ENCODE measurements around the gene TXNDC11. TPM values are rescaled to one million over a fixed set of nuclear protein-coding genes. Genes with fewer than 3 reads are reported as not detected.

The TXNDC11 gene
- total and polyA plus RNA-seq, 3 experiments from 2014 or later = 32.8 to 57.8 (median 38.8) TPM

DNA sequence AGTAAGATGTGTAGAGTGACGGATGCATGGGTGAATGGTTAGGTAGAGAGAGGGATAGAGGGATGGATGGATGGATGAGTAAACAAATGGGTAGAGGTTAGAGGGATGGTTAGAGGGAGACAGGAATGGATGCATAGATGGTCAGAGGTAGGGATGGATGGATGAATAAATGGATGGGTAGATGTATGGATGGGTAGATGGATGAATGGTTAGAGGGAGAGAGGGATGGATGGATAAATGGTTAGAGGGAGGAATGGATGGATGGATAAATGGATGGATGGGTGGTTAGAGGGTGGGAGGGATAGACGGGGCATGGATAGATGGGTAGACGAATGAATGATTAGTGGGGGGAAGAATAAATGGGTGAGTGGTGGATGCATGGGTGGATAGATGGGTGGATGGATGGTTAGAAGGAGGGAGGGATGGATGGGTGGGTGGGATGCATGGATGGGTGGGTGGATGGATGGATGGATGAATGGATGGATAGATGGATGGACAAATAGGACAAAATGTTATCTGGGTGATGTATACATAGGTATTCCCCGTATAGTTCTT lies 103.6 kb downstream of the TXNDC11 start:
- DNase-seq = no peak
- H3K4me3 Mint-ChIP-seq = no peak overlapping the region
- no peaks in the 10 kb centered on the region for H3K9me3 Mint-ChIP-seq
- H3K36me3 Mint-ChIP-seq = no peaks in the 10 kb centered on the region
- peaks cover 0 to 3% of the 10 kb centered on the region in 2 donors for H3K27me3 Mint-ChIP-seq
- Histone ChIP-seq H3K27ac (ENCODE audit: low read depth, low read length) (no peak overlapping the region), H3K4me3 (ENCODE audit: low read length) (no peak overlapping the region), H3K4me1 (ENCODE audit: insufficient read depth, low read length) (peaks cover 16% of the 10 kb centered on the region), H3K36me3 (ENCODE audit: insufficient read depth, low read length) (no peaks in the 10 kb centered on the region), H3K27me3 (ENCODE audit: insufficient read depth, low read length, poor library complexity, severe bottlenecking) (no peaks in the 10 kb centered on the region), H3K9me3 (ENCODE audit: low read length) (no peaks in the 10 kb centered on the region)
- peaks cover 22 to 27% (median 24%) of the 10 kb centered on the region in 3 donors for H3K4me1 Mint-ChIP-seq
- ChIA-PET POLR2A (no interaction called here), CTCF (interaction anchor here (1.0 to 5.3 kb wide), 6 partner anchors 10 to 108 kb away, joined by 3 to 70 read pairs (median 10); no protein-coding TSS in a partner anchor)
- H3K27ac Mint-ChIP-seq = peak overlapping the region in 1 of 8 donors; percentile 58

DNA sequence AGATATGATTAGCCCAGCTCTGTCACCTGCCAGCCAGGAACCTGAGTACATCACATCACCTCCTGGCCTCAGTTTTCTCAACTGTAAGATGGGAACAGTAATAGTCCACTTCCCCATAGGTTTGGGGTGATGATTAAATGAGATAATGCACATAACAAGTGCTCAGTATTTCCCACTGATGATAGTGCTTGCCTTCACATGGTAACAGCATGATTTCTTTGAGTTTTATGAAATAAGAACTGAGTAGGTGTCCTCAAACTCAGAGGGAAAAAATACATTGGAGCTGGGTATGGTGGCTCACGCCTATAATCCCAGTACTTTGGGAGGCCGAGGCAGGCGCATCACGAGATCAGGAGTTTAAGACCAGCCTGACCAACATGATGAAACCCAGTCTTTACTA lies 104.5 kb downstream of the TXNDC11 start:
- no peaks in the 10 kb centered on the region for H3K9me3 Mint-ChIP-seq
- H3K4me1 Mint-ChIP-seq = peaks cover 26 to 32% (median 30%) of the 10 kb centered on the region in 3 donors
- Histone ChIP-seq H3K4me3 (ENCODE audit: low read length) (no peak overlapping the region), H3K9me3 (ENCODE audit: low read length) (no peaks in the 10 kb centered on the region), H3K27ac (ENCODE audit: low read depth, low read length) (no peak overlapping the region), H3K27me3 (ENCODE audit: insufficient read depth, low read length, poor library complexity, severe bottlenecking) (no peaks in the 10 kb centered on the region), H3K4me1 (ENCODE audit: insufficient read depth, low read length) (peaks cover 16% of the 10 kb centered on the region), H3K36me3 (ENCODE audit: insufficient read depth, low read length) (no peaks in the 10 kb centered on the region)
- no peak overlapping the region for H3K27ac Mint-ChIP-seq
- CTCF ChIA-PET = interaction anchor here (1.0 to 2.2 kb wide), 2 partner anchors 50 to 106 kb away, joined by 3 to 10 read pairs; no protein-coding TSS in a partner anchor
- H3K27me3 Mint-ChIP-seq = no peaks in the 10 kb centered on the region
- no peak overlapping the region for H3K4me3 Mint-ChIP-seq
- no peak for DNase-seq
- H3K36me3 Mint-ChIP-seq = no peaks in the 10 kb centered on the region
- POLR2A ChIA-PET = no interaction called here

DNA sequence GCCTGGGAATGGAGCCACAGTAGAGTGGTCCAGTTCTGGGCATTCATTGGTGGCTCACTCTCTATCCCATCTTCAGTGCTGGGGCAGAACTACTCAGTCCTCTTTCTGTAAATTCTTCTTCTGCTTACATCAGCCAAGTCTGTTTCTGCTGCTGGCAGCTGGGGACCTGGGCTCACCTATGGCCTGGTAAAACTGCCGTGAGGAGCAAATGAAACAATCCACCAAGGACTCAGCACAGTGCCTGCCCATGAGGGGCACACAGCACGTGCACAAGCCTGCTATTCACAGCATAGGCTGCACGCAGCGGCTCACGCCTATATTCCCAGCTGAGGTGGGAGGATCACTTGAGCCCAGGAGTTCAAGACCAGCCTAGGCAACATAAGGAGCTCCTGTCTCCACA lies 105.3 kb downstream of the TXNDC11 start:
- no peaks in the 10 kb centered on the region for H3K9me3 Mint-ChIP-seq
- POLR2A ChIA-PET = interaction anchor here (0.7 kb wide), 1 partner anchor 18 kb away, joined by 6 read pairs; no protein-coding TSS in a partner anchor
- H3K36me3 ChIP-seq (ENCODE audit: insufficient read depth, low read length) = no peaks in the 10 kb centered on the region
- H3K27me3 Mint-ChIP-seq = no peaks in the 10 kb centered on the region
- H3K9me3 ChIP-seq (ENCODE audit: low read length) = no peaks in the 10 kb centered on the region
- H3K36me3 Mint-ChIP-seq = no peaks in the 10 kb centered on the region
- no peak overlapping the region for H3K27ac Mint-ChIP-seq
- peaks cover 24 to 32% (median 28%) of the 10 kb centered on the region in 3 donors for H3K4me1 Mint-ChIP-seq
- no peak overlapping the region for H3K27ac ChIP-seq (ENCODE audit: low read depth, low read length)
- no peak overlapping the region for H3K4me3 Mint-ChIP-seq
- DNase-seq = no peak
- H3K4me1 ChIP-seq (ENCODE audit: insufficient read depth, low read length) = peaks cover 16% of the 10 kb centered on the region
- H3K4me3 ChIP-seq (ENCODE audit: low read length) = no peak overlapping the region
- no peaks in the 10 kb centered on the region for H3K27me3 ChIP-seq (ENCODE audit: insufficient read depth, low read length, poor library complexity, severe bottlenecking)
- CTCF ChIA-PET = interaction anchor here (1.4 to 2.2 kb wide), 2 partner anchors 15 to 105 kb away, joined by 3 to 10 read pairs; no protein-coding TSS in a partner anchor

DNA sequence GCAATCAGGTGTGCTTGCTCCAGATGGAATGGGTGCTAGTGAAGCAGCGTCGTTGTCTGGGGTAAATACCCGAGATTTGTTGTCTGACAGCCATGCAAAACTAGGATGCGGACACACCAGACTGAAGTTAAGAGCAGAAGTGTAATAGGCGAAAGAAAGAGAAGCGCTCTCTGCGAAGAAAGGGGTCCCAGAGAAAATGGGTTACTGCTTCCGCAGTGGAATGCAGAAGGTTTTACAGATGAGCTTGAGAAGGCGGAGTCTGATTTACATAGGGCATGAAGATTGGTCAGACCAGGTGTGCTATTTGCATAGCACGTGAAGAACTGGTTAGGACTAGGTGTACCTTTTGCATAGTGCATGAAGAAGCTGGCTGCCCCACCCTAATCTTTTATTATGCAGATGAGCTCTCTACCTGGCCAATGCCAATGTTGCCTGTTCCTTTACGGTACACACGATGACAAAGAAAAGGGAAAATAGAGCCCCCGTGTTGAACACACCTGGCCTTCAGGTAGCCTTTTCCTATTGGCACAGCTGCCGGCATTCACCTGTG lies 106.4 kb downstream of the TXNDC11 start:
- Mint-ChIP-seq H3K4me3 (no peak overlapping the region), H3K27ac (peak overlapping the region in 1 of 8 donors; percentile 17), H3K4me1 (peaks cover 22 to 25% (median 24%) of the 10 kb centered on the region in 3 donors), H3K36me3 (no peaks in the 10 kb centered on the region), H3K9me3 (no peaks in the 10 kb centered on the region), H3K27me3 (no peaks in the 10 kb centered on the region)
- peak in 1 of 5 donors; percentile 51 for DNase-seq
- Histone ChIP-seq H3K9me3 (ENCODE audit: low read length) (no peaks in the 10 kb centered on the region), H3K27me3 (ENCODE audit: insufficient read depth, low read length, poor library complexity, severe bottlenecking) (no peaks in the 10 kb centered on the region), H3K4me3 (ENCODE audit: low read length) (no peak overlapping the region), H3K4me1 (ENCODE audit: insufficient read depth, low read length) (peaks cover 10% of the 10 kb centered on the region), H3K36me3 (ENCODE audit: insufficient read depth, low read length) (no peaks in the 10 kb centered on the region), H3K27ac (ENCODE audit: low read depth, low read length) (no peak overlapping the region)
- ChIA-PET POLR2A (no interaction called here), CTCF (interaction anchor here (0.6 to 1.4 kb wide), 4 partner anchors 14 to 230 kb away, joined by 3 to 4 read pairs (median 3); no protein-coding TSS in a partner anchor)

GRCh38 chr16:11635679-11636171 lies 106.9 kb downstream of the TXNDC11 start:
- no peaks in the 10 kb centered on the region for H3K36me3 Mint-ChIP-seq
- no peak overlapping the region for H3K4me3 Mint-ChIP-seq
- no peaks in the 10 kb centered on the region for H3K9me3 Mint-ChIP-seq
- no peak for DNase-seq
- Histone ChIP-seq H3K4me3 (ENCODE audit: low read length) (no peak overlapping the region), H3K9me3 (ENCODE audit: low read length) (no peaks in the 10 kb centered on the region), H3K36me3 (ENCODE audit: insufficient read depth, low read length) (no peaks in the 10 kb centered on the region), H3K27ac (ENCODE audit: low read depth, low read length) (no peak overlapping the region), H3K27me3 (ENCODE audit: insufficient read depth, low read length, poor library complexity, severe bottlenecking) (no peaks in the 10 kb centered on the region), H3K4me1 (ENCODE audit: insufficient read depth, low read length) (peaks cover 4% of the 10 kb centered on the region)
- ChIA-PET CTCF (interaction anchor here (0.8 kb wide), 1 partner anchor 229 kb away, joined by 3 read pairs; no protein-coding TSS in a partner anchor), POLR2A (no interaction called here)
- H3K27me3 Mint-ChIP-seq = no peaks in the 10 kb centered on the region
- H3K27ac Mint-ChIP-seq = peak overlapping the region in 1 of 8 donors; percentile 17
- H3K4me1 Mint-ChIP-seq = peaks cover 20 to 25% (median 22%) of the 10 kb centered on the region in 3 donors

GRCh38 chr16:11635113-11635652 lies 107.5 kb downstream of the TXNDC11 start:
- ChIA-PET POLR2A (no interaction called here), CTCF (no interaction called here)
- Mint-ChIP-seq H3K9me3 (no peaks in the 10 kb centered on the region), H3K36me3 (no peaks in the 10 kb centered on the region), H3K27ac (no peak overlapping the region), H3K4me1 (peaks cover 18 to 25% (median 22%) of the 10 kb centered on the region in 3 donors), H3K4me3 (no peak overlapping the region), H3K27me3 (no peaks in the 10 kb centered on the region)
- H3K4me3 ChIP-seq (ENCODE audit: low read length) = no peak overlapping the region
- no peaks in the 10 kb centered on the region for H3K27me3 ChIP-seq (ENCODE audit: insufficient read depth, low read length, poor library complexity, severe bottlenecking)
- H3K36me3 ChIP-seq (ENCODE audit: insufficient read depth, low read length) = no peaks in the 10 kb centered on the region
- H3K9me3 ChIP-seq (ENCODE audit: low read length) = no peaks in the 10 kb centered on the region
- no peak overlapping the region for H3K27ac ChIP-seq (ENCODE audit: low read depth, low read length)
- H3K4me1 ChIP-seq (ENCODE audit: insufficient read depth, low read length) = peaks cover 1% of the 10 kb centered on the region
- no peak for DNase-seq

DNA sequence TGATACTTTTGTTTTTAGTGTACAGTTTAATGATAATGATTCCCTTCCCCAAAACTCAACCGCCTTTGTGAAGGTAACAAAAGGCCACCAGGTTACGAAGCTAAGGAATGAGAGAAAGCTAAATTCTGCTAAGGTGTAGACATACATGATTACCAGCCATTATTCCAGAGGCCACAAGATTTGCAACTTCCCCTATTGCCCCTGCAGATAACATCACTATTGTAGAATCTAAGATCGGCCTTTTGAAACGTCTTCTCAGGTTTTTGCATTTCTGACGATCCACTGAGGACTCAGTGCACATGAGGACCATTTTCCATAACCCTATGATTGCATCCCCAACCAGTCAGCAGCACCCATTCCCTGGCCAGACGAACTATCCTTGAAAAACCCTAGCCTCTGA lies 108.3 kb downstream of the TXNDC11 start:
- peaks cover 9% of the 10 kb centered on the region for H3K4me1 ChIP-seq (ENCODE audit: insufficient read depth, low read length)

DNA sequence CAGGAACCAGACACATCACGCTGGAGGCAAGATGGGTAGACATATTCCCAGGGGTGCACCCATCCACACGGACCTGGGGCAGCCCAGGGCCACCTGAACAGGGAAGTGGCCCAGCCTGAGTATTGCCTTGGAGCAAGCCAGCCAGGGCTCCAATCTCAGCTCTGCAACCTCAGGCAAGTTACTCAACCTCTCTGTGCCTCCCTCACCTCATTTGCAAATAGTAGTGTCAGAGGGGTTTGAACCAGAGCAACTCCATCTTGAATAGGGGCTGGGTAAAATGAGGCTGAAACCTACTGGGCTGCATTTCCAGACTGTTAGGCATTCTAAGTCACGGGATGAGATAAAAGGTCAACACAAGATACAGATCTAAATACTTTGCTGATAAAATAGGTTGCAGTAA lies 109.5 kb downstream of the TXNDC11 start:
- no peak overlapping the region for H3K4me3 Mint-ChIP-seq
- H3K27me3 Mint-ChIP-seq = no peaks in the 10 kb centered on the region
- H3K9me3 Mint-ChIP-seq = no peaks in the 10 kb centered on the region
- Histone ChIP-seq H3K4me1 (ENCODE audit: insufficient read depth, low read length) (peaks cover 13% of the 10 kb centered on the region), H3K27ac (ENCODE audit: low read depth, low read length) (no peak overlapping the region), H3K27me3 (ENCODE audit: insufficient read depth, low read length, poor library complexity, severe bottlenecking) (no peaks in the 10 kb centered on the region), H3K9me3 (ENCODE audit: low read length) (no peaks in the 10 kb centered on the region), H3K4me3 (ENCODE audit: low read length) (no peak overlapping the region), H3K36me3 (ENCODE audit: insufficient read depth, low read length) (no peaks in the 10 kb centered on the region)
- ChIA-PET CTCF (interaction anchor here (2.8 kb wide), 1 partner anchor 101 kb away, joined by 8 read pairs; no protein-coding TSS in a partner anchor), POLR2A (no interaction called here)
- H3K27ac Mint-ChIP-seq = no peak overlapping the region
- H3K36me3 Mint-ChIP-seq = no peaks in the 10 kb centered on the region
- peaks cover 19 to 40% (median 32%) of the 10 kb centered on the region in 3 donors for H3K4me1 Mint-ChIP-seq
- DNase-seq = no peak

More for the DNA sequence above, 108.3 kb downstream of the TXNDC11 start:
- H3K9me3 ChIP-seq (ENCODE audit: low read length) = no peaks in the 10 kb centered on the region
- Mint-ChIP-seq H3K27ac (peak overlapping the region in 1 of 8 donors; percentile 24), H3K4me3 (no peak overlapping the region), H3K27me3 (no peaks in the 10 kb centered on the region), H3K9me3 (no peaks in the 10 kb centered on the region), H3K4me1 (peaks cover 17 to 33% (median 28%) of the 10 kb centered on the region in 3 donors), H3K36me3 (no peaks in the 10 kb centered on the region)
- no peak for DNase-seq
- no peaks in the 10 kb centered on the region for H3K27me3 ChIP-seq (ENCODE audit: insufficient read depth, low read length, poor library complexity, severe bottlenecking)
- no peaks in the 10 kb centered on the region for H3K36me3 ChIP-seq (ENCODE audit: insufficient read depth, low read length)
- H3K27ac ChIP-seq (ENCODE audit: low read depth, low read length) = no peak overlapping the region
- H3K4me3 ChIP-seq (ENCODE audit: low read length) = no peak overlapping the region
- ChIA-PET POLR2A (no interaction called here), CTCF (no interaction called here)
